NCI-H748 (cell line): ENCODE measurements around the gene KCNJ9.
"Not testable (repeated sequence)": the region's sequence is repeated elsewhere in the genome, so short reads cannot be mapped to it uniquely, and the experiment has no call there.

Experiments
- DNase-seq: peaks from one replicate; lab custom pipeline; 2025; ENCODE audit not compliant: unreplicated experiment; lab: John Stamatoyannopoulos, UW

KCNJ9 gene

GRCh38 chr1:160081261-160081936, at the start of gene KCNJ9:
TSS of gene KCNJ9 (plus strand) at chr1:160081538. CDS start at chr1:160084031, 2,493 bp downstream.
- DNase-seq: peak; percentile 77

GRCh38 chr1:160032165-160032820, 49.0 kb upstream of the KCNJ9 start:
- DNase-seq: peak; percentile 21

- DNase-seq: no peak
These were observed 40.9 kb upstream of the KCNJ9 start for GRCh38 chr1:160040476-160040875.

GRCh38 chr1:160043543-160043942, 37.8 kb upstream of the KCNJ9 start:
- no peak for DNase-seq

GRCh38 chr1:160045653-160046052, 35.7 kb upstream of the KCNJ9 start:
- DNase-seq: no peak

- peak; percentile 34 for DNase-seq
These were observed 34.7 kb upstream of the KCNJ9 start for GRCh38 chr1:160046494-160047110.

GRCh38 chr1:160047111-160047991, 34.0 kb upstream of the KCNJ9 start:
- DNase-seq: no peak

- no peak for DNase-seq
These were observed 33.0 kb upstream of the KCNJ9 start for GRCh38 chr1:160048335-160048734.

GRCh38 chr1:160049101-160049500, 32.2 kb upstream of the KCNJ9 start:
- DNase-seq: no peak

GRCh38 chr1:160050182-160050581, 31.2 kb upstream of the KCNJ9 start:
- not testable (repeated sequence) for DNase-seq

- DNase-seq: no peak
These were observed 30.7 kb upstream of the KCNJ9 start for GRCh38 chr1:160050619-160051018.

- DNase-seq: no peak
These were observed 28.4 kb upstream of the KCNJ9 start for GRCh38 chr1:160052936-160053335.

- no peak for DNase-seq
These were observed 27.6 kb upstream of the KCNJ9 start for GRCh38 chr1:160053548-160054365.

- no peak for DNase-seq
These were observed 24.6 kb upstream of the KCNJ9 start for GRCh38 chr1:160056648-160057169.

GRCh38 chr1:160058087-160058486, 23.3 kb upstream of the KCNJ9 start:
- DNase-seq: no peak

- DNase-seq: no peak
These were observed 19.7 kb upstream of the KCNJ9 start for GRCh38 chr1:160061369-160062229.

GRCh38 chr1:160062230-160062532, 19.2 kb upstream of the KCNJ9 start:
- no peak for DNase-seq

GRCh38 chr1:160063176-160063575, 18.2 kb upstream of the KCNJ9 start:
- DNase-seq: no peak

GRCh38 chr1:160064164-160064563, 17.2 kb upstream of the KCNJ9 start:
- no peak for DNase-seq
